HUDEP-2 (cell line): ENCODE measurements around the gene AMY1B.
"Not testable (repeated sequence)": the region's sequence is repeated elsewhere in the genome, so short reads cannot be mapped to it uniquely, and the experiment has no call there.

Experiments
- DNase-seq, 76 experiments: peaks; one replicate each; lab custom pipeline; 2025; ENCODE audit not compliant: unreplicated experiment in 76 of 76; lab: John Stamatoyannopoulos, UW

Gene AMY1B

DNA sequence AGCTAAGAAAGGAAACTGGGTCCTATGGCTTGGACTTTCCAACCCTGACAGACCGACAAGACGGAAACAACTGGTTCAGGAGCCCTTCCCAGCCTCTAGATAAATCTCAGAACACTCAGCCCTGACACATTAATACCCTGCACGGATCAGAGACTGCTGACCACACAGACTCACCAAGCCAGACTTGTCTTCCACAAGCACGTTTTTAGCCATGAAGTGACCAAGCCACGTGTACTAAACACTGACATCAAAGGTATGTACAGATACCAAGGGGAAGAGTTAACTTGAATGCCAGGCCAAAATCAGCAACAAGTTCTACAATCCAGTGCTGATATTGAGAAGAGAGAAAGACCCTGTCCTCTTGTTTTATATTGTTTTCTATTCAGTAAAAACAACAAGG lies at the start of gene AMY1B:
AMY1B (minus strand) TSS at position 101 of the 400 bp plus-strand sequence. CDS start 571 bp downstream, outside the sequence.
- DNase-seq: not testable (repeated sequence)

DNA sequence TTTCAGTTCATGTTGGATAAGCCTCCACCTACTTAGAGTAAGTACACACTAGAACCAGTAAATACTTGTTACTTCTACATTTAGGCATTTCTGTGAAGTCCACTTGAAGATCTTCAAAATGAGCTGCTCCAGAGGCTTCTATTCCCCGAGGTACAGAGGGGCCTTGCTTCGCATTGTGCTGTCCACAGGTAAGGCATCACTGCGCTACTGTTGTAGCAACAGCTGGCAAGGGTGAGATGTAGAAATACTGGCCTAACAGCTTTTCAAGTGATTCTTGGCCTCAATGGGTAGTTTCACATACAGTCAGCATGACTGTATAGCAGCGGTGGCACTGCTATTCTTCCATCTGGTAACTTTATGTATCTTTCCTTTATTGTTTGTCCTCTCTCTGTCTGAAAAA lies 49.0 kb upstream of the AMY1B start:
- DNase-seq: not testable (repeated sequence)

GRCh38 chr1:103744449-103744848 lies 48.4 kb upstream of the AMY1B start:
- DNase-seq: not testable (repeated sequence)

GRCh38 chr1:103738031-103738430 lies 42.0 kb upstream of the AMY1B start:
- not testable (repeated sequence) for DNase-seq

- not testable (repeated sequence) for DNase-seq
Measured at GRCh38 chr1:103735334-103735733, 39.3 kb upstream of the AMY1B start.

DNA sequence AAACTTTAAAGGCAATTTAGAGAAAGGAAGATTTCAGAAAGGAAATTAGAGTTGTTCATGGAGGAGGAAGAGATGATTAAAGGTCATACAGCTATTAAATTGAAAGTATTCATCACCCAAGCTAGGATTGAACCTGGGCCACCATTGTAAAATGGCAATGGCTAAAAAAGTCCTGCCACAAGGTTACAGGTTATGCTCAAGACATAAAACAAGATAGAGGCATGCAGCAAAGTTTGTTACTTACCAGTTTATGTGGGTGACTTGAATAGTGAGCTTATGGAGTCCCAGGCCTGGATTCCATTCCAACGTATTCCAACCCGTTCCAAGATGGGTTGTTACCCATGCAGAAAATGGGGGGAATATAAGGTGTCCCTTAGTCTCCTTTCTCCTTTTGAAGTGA lies 25.5 kb upstream of the AMY1B start:
- DNase-seq: not testable (repeated sequence)

GRCh38 chr1:103717404-103717803 lies 21.4 kb upstream of the AMY1B start:
- not testable (repeated sequence) for DNase-seq

DNA sequence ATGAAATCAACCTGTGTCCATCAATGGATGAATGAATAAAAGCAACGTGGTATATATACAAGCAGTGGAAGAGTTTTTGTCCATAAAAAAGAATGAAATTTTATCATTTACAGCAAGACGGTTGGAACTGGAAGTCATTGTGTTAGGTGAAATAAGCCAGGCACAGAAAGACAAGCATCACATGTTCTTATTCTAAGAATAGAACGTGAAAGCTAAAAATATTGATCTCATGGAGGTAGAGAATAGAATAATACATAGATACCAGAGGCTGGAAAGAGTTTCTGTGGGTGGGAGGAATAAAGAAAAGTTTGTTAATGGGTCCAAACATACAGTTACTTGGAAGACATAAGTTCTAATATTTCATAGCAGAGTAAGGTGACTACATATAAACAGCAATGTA lies 14.4 kb upstream of the AMY1B start:
- not testable (repeated sequence) for DNase-seq

- not testable (repeated sequence) for DNase-seq
Measured at GRCh38 chr1:103707670-103708069, 11.7 kb upstream of the AMY1B start.

GRCh38 chr1:103701256-103701655 lies 5.2 kb upstream of the AMY1B start:
- DNase-seq: not testable (repeated sequence)

DNA sequence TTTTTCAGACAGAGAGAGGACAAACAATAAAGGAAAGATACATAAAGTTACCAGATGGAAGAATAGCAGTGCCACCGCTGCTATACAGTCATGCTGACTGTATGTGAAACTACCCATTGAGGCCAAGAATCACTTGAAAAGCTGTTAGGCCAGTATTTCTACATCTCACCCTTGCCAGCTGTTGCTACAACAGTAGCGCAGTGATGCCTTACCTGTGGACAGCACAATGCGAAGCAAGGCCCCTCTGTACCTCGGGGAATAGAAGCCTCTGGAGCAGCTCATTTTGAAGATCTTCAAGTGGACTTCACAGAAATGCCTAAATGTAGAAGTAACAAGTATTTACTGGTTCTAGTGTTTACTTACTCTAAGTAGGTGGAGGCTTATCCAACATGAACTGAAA lies 4.7 kb upstream of the AMY1B start:
- DNase-seq: not testable (repeated sequence)

DNA sequence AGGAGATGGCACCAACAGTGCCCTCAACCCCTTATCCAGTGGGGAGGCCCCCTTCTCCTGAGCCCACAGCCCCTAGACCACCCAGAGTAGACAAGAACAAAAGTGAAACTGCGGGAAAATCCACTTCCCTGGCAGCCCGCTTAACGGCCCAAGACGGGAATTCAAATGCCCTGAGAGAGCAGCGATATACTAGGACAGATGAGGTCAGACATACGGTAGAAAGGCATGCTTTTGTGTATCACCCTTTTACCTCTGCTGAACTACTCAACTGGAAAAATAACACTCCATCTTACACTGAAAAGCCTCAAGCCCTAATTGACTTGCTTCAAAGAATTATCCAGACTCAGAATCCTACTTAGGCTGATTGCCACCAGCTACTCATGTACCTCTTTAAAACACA lies 1.4 kb upstream of the AMY1B start:
- DNase-seq: not testable (repeated sequence)

GRCh38 chr1:103676335-103676734 lies 19.7 kb downstream of the AMY1B start:
- not testable (repeated sequence) for DNase-seq

DNA sequence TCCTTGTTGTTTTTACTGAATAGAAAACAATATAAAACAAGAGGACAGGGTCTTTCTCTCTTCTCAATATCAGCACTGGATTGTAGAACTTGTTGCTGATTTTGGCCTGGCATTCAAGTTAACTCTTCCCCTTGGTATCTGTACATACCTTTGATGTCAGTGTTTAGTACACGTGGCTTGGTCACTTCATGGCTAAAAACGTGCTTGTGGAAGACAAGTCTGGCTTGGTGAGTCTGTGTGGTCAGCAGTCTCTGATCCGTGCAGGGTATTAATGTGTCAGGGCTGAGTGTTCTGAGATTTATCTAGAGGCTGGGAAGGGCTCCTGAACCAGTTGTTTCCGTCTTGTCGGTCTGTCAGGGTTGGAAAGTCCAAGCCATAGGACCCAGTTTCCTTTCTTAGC lies 40.5 kb downstream of the AMY1B start, which contains the start of gene AMY1A:
AMY1A (plus strand) TSS at position 301 of the 400 bp plus-strand sequence. CDS start 571 bp downstream, outside the sequence.
- not testable (repeated sequence) for DNase-seq

- DNase-seq: not testable (repeated sequence)
Measured at GRCh38 chr1:103654133-103654532, 41.9 kb downstream of the AMY1B start.

- not testable (repeated sequence) for DNase-seq
Measured at GRCh38 chr1:103650889-103651288, 45.1 kb downstream of the AMY1B start.

DNA sequence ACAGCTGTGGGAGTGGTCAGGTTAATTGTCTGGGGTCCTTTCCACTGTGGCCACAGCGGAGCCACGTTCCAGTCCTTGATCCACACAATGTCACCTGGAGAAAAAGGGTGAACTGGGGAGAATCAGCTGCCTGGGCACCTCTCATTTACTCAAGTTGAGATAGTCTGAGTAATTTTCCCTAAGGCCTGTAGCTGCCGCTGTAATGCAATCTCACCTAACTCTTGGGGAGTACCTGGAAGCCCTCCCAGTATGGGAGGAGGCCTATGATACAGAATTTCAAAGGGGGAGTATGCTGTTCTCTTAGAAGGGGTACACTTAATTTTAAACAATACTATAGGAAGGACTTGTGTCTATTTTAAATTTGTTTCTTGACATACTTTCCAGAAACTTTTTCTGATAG lies 45.7 kb downstream of the AMY1B start:
- not testable (repeated sequence) for DNase-seq

- DNase-seq: not testable (repeated sequence)
Measured at GRCh38 chr1:103643908-103644307, 52.1 kb downstream of the AMY1B start.

GRCh38 chr1:103641194-103641593 lies 54.8 kb downstream of the AMY1B start:
- DNase-seq: not testable (repeated sequence)
